IPS-NIHi11 (cell line): Measurements from ENCODE around the gene OST4.
A peak's percentile ranks its signal among the peaks of the same experiment; 100 is the strongest.
"Not testable (repeated sequence)": the region's sequence is repeated elsewhere in the genome, so short reads cannot be mapped to it uniquely, and the experiment has no call there.

Source experiments
- DNase-seq: peaks from one replicate; pipeline ENCODE4 v3.0.0; 2012; ENCODE audit warnings: mixed read lengths, low spot score

The OST4 gene

DNA sequence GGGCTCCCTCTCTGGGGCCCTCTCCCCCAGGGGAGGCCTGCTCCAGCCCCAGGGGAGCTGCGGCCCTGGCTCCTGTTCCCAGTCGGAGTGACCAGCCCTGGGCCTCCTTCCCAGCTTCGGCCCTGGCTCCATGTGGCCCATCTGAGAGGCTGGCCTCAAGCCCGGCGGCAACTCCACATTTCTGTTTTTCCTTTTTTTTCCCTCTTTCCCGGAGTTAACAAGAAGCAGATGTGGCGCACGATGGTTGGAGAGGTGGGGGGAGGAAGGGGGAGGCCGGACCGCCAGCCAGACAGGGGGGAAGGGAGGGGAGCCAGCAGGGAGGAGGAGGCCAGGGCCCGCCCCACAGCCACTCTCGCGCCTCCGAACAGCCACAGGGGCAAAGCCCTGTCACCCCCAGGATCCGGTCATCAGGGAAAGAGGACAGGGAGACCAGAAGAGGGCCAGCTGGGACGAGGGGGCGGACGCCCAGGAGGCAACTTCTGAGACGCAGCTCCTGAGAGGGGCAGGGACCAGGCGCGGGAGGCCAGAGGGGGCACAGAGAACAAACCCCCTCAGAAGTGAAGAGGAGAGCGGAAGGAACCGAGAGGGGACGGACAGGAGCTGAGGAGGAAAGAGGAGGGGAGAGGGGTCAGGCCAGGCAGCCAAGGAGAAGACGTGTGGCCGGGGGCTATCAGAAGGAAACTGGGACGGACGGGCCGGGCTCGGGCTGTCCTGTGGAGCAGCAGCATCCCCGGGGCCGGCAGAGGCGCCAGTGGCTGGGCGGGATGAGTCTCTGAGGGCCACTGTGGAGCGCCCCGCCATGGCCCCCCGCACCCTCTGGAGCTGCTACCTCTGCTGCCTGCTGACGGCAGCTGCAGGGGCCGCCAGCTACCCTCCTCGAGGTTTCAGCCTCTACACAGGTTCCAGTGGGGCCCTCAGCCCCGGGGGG lies 7.1 kb upstream of the OST4 start, which contains the start of gene EMILIN1:
TSS of gene EMILIN1 (plus strand) at position 349 of the 928 bp plus-strand sequence. CDS start at position 800, 451 bp downstream.
- DNase-seq = peak; percentile 40

GRCh38 chr2:27077231-27077630 lies 5.8 kb upstream of the OST4 start:
- DNase-seq = no peak

- no peak for DNase-seq
Measured at GRCh38 chr2:27076323-27076722, 4.9 kb upstream of the OST4 start.

DNA sequence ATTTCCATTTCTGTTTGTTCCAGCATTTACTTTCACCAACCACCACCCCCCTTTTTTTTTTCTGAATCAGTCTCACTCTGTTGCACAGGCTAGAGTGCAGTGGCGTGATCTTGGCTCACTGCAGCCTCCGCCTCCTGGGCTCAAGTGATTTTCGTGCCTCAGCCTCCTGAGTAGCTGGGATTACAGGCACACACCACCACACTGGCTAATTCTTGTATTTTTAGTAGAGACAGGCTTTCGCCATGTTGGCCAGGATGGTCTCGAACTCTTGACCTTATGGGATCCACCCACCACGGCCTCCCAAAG lies 4.1 kb upstream of the OST4 start:
- DNase-seq = not testable (repeated sequence)

- no peak for DNase-seq
Measured at GRCh38 chr2:27074738-27075565, 3.5 kb upstream of the OST4 start.

- no peak for DNase-seq
Measured at GRCh38 chr2:27073782-27074181, 2.3 kb upstream of the OST4 start.

- DNase-seq = no peak
Measured at GRCh38 chr2:27072920-27073319, 1.5 kb upstream of the OST4 start.

DNA sequence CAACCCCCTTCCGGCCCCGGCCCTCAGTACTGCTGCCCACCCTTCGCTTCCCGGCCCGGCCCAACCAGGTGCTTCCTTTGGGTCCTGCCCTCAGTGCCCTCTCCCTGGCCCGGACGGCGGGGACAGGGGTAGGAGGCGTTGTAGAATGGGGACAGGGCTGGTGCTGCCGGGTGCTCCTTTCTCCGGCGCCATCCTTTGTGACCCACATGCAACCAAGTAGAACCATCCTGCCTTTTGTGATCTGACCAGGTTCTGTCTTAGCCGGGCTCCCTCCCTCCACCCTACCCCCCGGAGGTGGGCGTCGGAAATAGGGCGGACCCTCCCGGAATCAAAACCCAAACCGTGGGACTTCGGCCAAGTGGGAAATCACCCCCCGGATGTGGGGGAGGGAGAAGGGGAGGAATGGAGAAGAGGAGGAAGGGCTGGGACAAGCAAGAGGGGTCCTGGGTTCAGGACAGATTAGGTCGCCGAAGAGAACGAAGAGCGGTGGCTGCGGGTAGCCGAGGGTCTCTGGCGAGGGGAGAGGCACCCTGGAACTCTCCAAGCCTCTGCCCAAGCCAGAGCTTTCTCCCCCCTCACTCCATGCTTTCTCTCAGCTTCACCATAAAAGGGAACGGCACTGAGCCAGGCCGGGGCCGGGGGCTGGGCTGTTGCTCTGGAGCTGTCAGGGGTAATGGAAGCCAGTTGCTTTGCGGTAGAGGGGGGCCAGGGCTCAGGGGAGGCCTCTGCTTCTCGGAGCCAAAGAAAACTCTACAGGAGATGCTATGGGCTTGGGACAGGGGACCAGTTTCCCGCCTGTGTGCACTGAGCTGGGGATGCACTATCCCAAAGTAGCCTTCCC lies 756 bp upstream of the OST4 start:
- DNase-seq = peak; percentile 74

GRCh38 chr2:27070653-27071276 lies 689 bp downstream of the OST4 start:
- DNase-seq = no peak

- no peak for DNase-seq
Measured at GRCh38 chr2:27069961-27070618, 1.4 kb downstream of the OST4 start.

- DNase-seq = no peak
Measured at GRCh38 chr2:27069436-27069835, 2.0 kb downstream of the OST4 start.

- no peak for DNase-seq
Measured at GRCh38 chr2:27067385-27067784, 4.1 kb downstream of the OST4 start.

- DNase-seq = no peak
Measured at GRCh38 chr2:27065128-27065527, 6.3 kb downstream of the OST4 start.

GRCh38 chr2:27060323-27060722 lies 11.1 kb downstream of the OST4 start:
- no peak for DNase-seq

DNA sequence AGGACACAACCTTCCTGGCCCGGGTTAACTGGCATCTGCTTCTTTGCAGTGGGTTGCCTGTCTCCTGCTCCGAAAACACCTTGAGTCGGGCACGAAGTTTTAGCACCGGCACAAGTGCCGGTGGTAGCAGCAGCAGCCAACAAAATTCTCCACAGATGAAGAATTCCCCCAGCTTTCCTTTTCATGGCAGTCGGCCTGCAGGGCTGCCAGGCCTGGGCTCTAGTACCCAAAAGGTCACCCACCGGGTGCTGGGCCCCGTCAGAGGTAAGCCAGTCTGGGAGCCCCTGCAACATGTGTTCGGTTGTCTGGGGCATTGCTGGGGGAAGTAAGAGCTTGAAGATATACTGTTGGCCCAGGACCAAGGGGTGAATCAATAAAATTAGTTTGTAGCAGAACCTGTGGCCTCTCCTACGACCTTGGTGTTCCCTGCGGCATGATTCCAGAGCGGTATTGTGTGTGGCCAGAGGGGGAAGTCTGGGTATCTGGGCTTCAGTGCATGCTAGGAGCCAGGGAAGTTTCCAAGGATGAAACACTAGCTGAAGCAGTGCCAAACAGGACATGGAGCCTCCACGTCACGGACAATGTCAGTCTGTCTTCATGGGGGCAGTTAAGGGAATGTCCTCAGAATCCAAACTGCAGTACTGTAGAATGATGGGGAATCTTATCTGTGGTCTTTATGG lies 12.2 kb downstream of the OST4 start:
- no peak for DNase-seq

- no peak for DNase-seq
Measured at GRCh38 chr2:27058210-27058609, 13.2 kb downstream of the OST4 start.

- DNase-seq = no peak
Measured at GRCh38 chr2:27057184-27057583, 14.3 kb downstream of the OST4 start.

DNA sequence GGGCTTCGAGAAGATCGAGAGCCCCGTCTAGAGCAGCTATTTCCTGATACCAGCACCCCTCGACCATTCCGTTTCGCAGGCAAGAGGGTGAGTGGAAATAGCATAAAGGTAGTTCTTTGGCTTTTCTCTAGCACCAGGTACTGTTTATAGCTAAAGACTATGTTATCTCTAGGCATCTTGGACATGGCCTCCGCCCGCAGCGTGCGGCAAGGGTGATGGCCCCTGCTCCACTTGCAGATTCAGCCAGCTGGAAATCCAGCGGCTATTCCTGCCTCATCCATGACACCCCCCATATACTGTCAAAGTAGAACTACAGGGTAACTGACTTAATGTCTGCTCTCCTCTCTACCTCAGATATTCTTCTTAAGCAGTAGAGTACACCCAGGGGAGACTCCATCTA lies 16.7 kb downstream of the OST4 start:
- DNase-seq = no peak

GRCh38 chr2:27053776-27054175 lies 17.7 kb downstream of the OST4 start:
- no peak for DNase-seq

- no peak for DNase-seq
Measured at GRCh38 chr2:27053321-27053720, 18.1 kb downstream of the OST4 start.
